Peyer's patch (tissue), 4 donors: ENCODE data around the gene TLN1.

Experiments used
- POLR2A ChIP-seq, 2 donors: fragments of 450-650 bp; IDR thresholded peaks; one replicate each; pipeline ENCODE4 v1.5.1; 2017; ENCODE audit warnings: antibody characterized with exemption in 2 of 2, mild to moderate bottlenecking in 2 of 2, moderate library complexity in 2 of 2
- TF ChIP-seq, protein P1 (sequence below), 6 experiments: fragments of 450-650 bp in 4 of 6; fragments of 200-600 bp in 2 of 6; sonication (generic) in 1 of 6; IDR thresholded peaks; one replicate each; pipeline ENCODE4 v1.5.1; 2017 to 2019; ENCODE audit warnings: antibody characterized with exemption in 6 of 6, mild to moderate bottlenecking in 3 of 6, moderate library complexity in 1 of 6

GRCh38 chr9:35691334-35691650 is 40.7 kb downstream of the TLN1 start:
- TF ChIP-seq, protein P1, sequence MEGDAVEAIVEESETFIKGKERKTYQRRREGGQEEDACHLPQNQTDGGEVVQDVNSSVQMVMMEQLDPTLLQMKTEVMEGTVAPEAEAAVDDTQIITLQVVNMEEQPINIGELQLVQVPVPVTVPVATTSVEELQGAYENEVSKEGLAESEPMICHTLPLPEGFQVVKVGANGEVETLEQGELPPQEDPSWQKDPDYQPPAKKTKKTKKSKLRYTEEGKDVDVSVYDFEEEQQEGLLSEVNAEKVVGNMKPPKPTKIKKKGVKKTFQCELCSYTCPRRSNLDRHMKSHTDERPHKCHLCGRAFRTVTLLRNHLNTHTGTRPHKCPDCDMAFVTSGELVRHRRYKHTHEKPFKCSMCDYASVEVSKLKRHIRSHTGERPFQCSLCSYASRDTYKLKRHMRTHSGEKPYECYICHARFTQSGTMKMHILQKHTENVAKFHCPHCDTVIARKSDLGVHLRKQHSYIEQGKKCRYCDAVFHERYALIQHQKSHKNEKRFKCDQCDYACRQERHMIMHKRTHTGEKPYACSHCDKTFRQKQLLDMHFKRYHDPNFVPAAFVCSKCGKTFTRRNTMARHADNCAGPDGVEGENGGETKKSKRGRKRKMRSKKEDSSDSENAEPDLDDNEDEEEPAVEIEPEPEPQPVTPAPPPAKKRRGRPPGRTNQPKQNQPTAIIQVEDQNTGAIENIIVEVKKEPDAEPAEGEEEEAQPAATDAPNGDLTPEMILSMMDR (IDR thresholded peaks at IDR 0.05): no peak
- no peak for TF ChIP-seq POLR2A (IDR thresholded peaks at IDR 0.05)
